Measurements from ENCODE around the gene ZC3H4.

DNA sequence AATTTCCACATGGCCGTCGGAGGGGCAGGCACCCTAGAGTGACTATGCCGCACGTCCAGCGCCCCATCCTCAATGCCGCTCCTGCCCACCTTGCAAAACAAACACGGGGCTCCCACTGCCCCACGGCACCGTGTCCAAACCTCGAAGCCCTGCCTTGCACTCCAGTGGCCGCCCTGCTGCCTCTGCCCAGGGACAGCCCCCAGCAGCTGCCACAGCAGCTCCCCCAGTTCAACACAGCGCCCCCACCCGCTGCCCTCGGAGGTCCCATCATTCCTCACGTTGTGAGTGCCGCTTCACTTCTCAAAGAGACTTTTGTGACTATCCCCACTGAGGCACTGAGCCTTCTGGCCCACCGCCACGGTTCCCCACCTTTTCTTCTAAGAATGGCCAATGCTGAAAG is 42.8 kb downstream of the ZC3H4 start:
- no peak for TF ChIP-seq CTCF (IDR thresholded peaks at IDR 0.05; ENCODE audit: low read depth, low read length, missing input control)
- TF ChIP-seq REST (IDR thresholded peaks at IDR 0.05) = no peak
- TF ChIP-seq, protein P1, sequence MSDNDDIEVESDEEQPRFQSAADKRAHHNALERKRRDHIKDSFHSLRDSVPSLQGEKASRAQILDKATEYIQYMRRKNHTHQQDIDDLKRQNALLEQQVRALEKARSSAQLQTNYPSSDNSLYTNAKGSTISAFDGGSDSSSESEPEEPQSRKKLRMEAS (IDR thresholded peaks at IDR 0.05) = no peak
- TF ChIP-seq SP1 (IDR thresholded peaks at IDR 0.05) = no peak
- TF ChIP-seq JUND (IDR thresholded peaks at IDR 0.05) = no peak
- TF ChIP-seq EGR1 (IDR thresholded peaks at IDR 0.05; ENCODE audit: low read depth in 2 of 2) = no peak
- no peak for TF ChIP-seq RAD21 (IDR thresholded peaks at IDR 0.05)
- TF ChIP-seq TAF1 (conservative IDR thresholded peaks at IDR 0.05) = no peak
- TF ChIP-seq GABPA (IDR thresholded peaks at IDR 0.05 in 1 of 2, conservative IDR thresholded peaks at IDR 0.05 in 1 of 2) = no peak
- no peak for TF ChIP-seq FOXA1 (IDR thresholded peaks at IDR 0.05)
- no peak for TF ChIP-seq YY1 (IDR thresholded peaks at IDR 0.05)
- no peak for TF ChIP-seq ZBTB33 (IDR thresholded peaks at IDR 0.05)
- no peak for TF ChIP-seq NR2F2 (IDR thresholded peaks at IDR 0.05)
- TF ChIP-seq, protein P2, sequence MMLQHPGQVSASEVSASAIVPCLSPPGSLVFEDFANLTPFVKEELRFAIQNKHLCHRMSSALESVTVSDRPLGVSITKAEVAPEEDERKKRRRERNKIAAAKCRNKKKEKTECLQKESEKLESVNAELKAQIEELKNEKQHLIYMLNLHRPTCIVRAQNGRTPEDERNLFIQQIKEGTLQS (IDR thresholded peaks at IDR 0.05) = no peak

All from liver (tissue), 3 donors.